ENCODE results near the gene SKIL. TPM values are rescaled to one million over a fixed set of nuclear protein-coding genes. Genes with fewer than 3 reads are reported as not detected.
A peak's percentile ranks its signal among the peaks of the same experiment; 100 is the strongest.

The SKIL gene
- total RNA-seq, 1 experiment from 2014 or later: 15.1 TPM

GRCh38 chr3:170386468-170386867 is 29.0 kb downstream of the SKIL start:
- Histone ChIP-seq H3K79me2 (ENCODE audit: insufficient read depth, low read length) (no peaks in the 10 kb centered on the region), H3K27ac (ENCODE audit: low read depth, low read length) (no peak overlapping the region), H3K4me3 (replicated peaks in 1 of 2; ENCODE audit: low read depth in 1 of 2, low read length in 2 of 2) (no peak overlapping the region), H3K9me2 (ENCODE audit: insufficient read depth) (no peaks in the 10 kb centered on the region), H3K4me2 (ENCODE audit: low read length) (no peak overlapping the region), H3K36me3 (ENCODE audit: control insufficient read depth in 1 of 2, insufficient read depth in 2 of 2, low read length in 2 of 2) (no peaks in the 10 kb centered on the region), H4K20me1 (ENCODE audit: insufficient read depth) (no peaks in the 10 kb centered on the region), H3K9me3 (ENCODE audit: control insufficient read depth in 1 of 2, insufficient read depth in 1 of 2, low read depth in 1 of 2, low read length in 2 of 2) (no peaks in the 10 kb centered on the region), H3K27me3 (ENCODE audit: insufficient read depth, low read length) (no peaks in the 10 kb centered on the region), H3K9ac (ENCODE audit: low read length) (no peak overlapping the region), H3K4me1 (ENCODE audit: control insufficient read depth in 1 of 2, insufficient read depth in 2 of 2, low read length in 2 of 2) (no peaks in the 10 kb centered on the region), H2AFZ (ENCODE audit: low read depth, low read length, poor library complexity, severe bottlenecking) (no peak overlapping the region)
- CTCF ChIA-PET: no interaction called here
- POLR2A ChIA-PET: no interaction called here
- DNase-seq (ENCODE audit: low read depth, low spot score) (no peak), ATAC-seq (no peak)
- TF ChIP-seq MAX (IDR thresholded peaks at IDR 0.05) (no peak), TCF7L2 (IDR thresholded peaks at IDR 0.05; ENCODE audit: borderline replicate concordance, extremely low read depth, insufficient read depth, insufficient read length) (no peak), ATF3 (IDR thresholded peaks at IDR 0.05) (no peak), SRF (IDR thresholded peaks at IDR 0.05; ENCODE audit: low read depth) (no peak)
- RAD21 ChIA-PET (ENCODE audit: low non-redundant PET in 1 of 2, low total read pairs in 2 of 2, uncharacterized antibody in 2 of 2, unreplicated experiment in 2 of 2): no interaction called here
- no TSS peak for BruUV-seq (replicated peaks)
- intact Hi-C loops (cut with micrococcal nuclease): no loop called here

- Histone ChIP-seq H3K79me2 (ENCODE audit: insufficient read depth, low read length) (no peaks in the 10 kb centered on the region), H2AFZ (ENCODE audit: low read depth, low read length, poor library complexity, severe bottlenecking) (no peak overlapping the region), H4K20me1 (ENCODE audit: insufficient read depth) (no peaks in the 10 kb centered on the region), H3K4me2 (ENCODE audit: low read length) (no peak overlapping the region), H3K36me3 (ENCODE audit: control insufficient read depth in 1 of 2, insufficient read depth in 2 of 2, low read length in 2 of 2) (no peaks in the 10 kb centered on the region), H3K9me2 (ENCODE audit: insufficient read depth) (no peaks in the 10 kb centered on the region), H3K27ac (ENCODE audit: low read depth, low read length) (no peak overlapping the region), H3K4me3 (replicated peaks in 1 of 2; ENCODE audit: low read depth in 1 of 2, low read length in 2 of 2) (no peak overlapping the region), H3K9me3 (ENCODE audit: control insufficient read depth in 1 of 2, insufficient read depth in 1 of 2, low read depth in 1 of 2, low read length in 2 of 2) (no peaks in the 10 kb centered on the region), H3K4me1 (ENCODE audit: control insufficient read depth in 1 of 2, insufficient read depth in 2 of 2, low read length in 2 of 2) (no peaks in the 10 kb centered on the region), H3K9ac (ENCODE audit: low read length) (no peak overlapping the region), H3K27me3 (ENCODE audit: insufficient read depth, low read length) (no peaks in the 10 kb centered on the region)
- intact Hi-C loops (cut with micrococcal nuclease): no loop called here
- ATAC-seq (no peak), DNase-seq (ENCODE audit: low read depth, low spot score) (no peak)
- BruUV-seq (replicated peaks): no TSS peak
- TF ChIP-seq CTCF (IDR thresholded peaks at IDR 0.05 in 2 of 3, conservative IDR thresholded peaks at IDR 0.05 in 1 of 3; ENCODE audit: borderline replicate concordance in 1 of 3, insufficient read depth in 1 of 3, low read depth in 2 of 3, low read length in 2 of 3) (peak in 1 of 3 experiments; percentile 22; a peak in 1 of 6 replicates), CEBPB (IDR thresholded peaks at IDR 0.05; ENCODE audit: low read depth) (no peak), ZBTB33 (IDR thresholded peaks at IDR 0.05; ENCODE audit: extremely low read depth, insufficient replicate concordance, low read length) (no peak)
- ChIA-PET POLR2A (no interaction called here), CTCF (no interaction called here), RAD21 (ENCODE audit: low non-redundant PET in 1 of 2, low total read pairs in 2 of 2, uncharacterized antibody in 2 of 2, unreplicated experiment in 2 of 2) (no interaction called here)
Observed at GRCh38 chr3:170387950-170388349, 30.4 kb downstream of the SKIL start.
